Activated CD8-positive, alpha-beta memory T cell treated with anti-CD3 and anti-CD28 coated beads for 1 hour (primary cell): Measurements from ENCODE around the gene ROBO1.

Source experiments
- DNase-seq, 2 donors: peaks; one replicate each; pipeline ENCODE4 v3.0.0-alpha.2; 2020; ENCODE audit warnings: low read depth in 1 of 2; ENCODE audit errors: extremely low read depth in 1 of 2

The ROBO1 gene

DNA sequence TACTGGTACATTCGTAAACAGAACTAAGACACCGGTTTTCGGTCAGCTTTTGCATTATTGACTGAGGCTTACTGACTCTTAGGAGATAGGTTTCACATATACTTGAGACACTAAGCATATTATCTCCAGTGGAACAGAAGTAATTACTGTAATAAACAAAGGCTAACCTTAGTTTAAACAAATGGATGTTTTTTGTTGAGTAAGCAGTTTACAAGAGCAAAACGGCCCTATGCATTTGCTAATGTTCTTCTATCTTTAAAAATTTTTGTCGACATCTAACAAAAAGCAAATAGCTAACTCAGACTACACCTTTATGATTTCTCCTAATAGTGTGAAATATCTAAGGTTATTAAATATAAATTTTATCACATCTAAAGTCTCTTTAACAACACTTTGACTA, 664.5 kb downstream of the ROBO1 start:
- DNase-seq, result no peak

- no peak for DNase-seq
Measured at GRCh38 chr3:79097964-79098660, 669.7 kb downstream of the ROBO1 start.

GRCh38 chr3:79094654-79095053, 673.1 kb downstream of the ROBO1 start:
- no peak for DNase-seq

DNA sequence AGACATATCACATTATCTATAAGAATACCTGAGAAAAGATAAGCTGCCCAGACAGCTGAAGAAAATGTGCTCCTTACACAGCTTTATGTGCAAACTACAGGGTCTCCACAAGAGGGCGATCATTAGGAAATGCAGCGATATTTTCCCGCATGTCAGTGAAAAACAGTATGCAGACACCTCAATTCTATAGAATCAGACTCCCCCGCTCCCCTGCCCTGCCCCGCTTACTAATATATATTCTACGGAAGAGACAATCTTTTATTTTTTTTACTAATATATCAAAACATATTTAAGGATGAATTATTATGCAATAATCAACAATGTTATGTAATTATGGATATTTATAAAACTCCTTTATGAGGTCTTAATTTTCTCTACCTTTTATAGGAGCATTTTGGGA, 681.3 kb downstream of the ROBO1 start:
- no peak for DNase-seq

DNA sequence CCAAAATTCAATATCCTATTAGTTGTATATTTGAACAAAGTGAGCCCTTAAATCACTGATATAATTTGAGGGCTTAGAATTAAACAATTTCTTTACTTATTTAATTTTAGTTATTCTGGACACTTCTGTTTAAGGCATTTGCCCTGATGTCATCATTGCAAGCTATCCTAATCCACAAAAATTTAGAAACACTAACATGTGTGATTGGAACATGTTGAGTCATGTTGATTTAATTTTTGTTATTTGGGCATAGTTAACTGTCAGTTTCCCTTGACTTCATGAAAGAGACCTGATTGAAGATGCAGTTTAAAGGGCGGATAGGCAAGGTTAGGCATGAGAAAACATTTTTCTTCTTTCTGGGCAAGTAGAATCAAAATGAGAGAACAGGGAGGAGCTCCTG, 682.6 kb downstream of the ROBO1 start:
- no peak for DNase-seq

GRCh38 chr3:79081335-79081734, 686.5 kb downstream of the ROBO1 start:
- DNase-seq, result no peak

DNA sequence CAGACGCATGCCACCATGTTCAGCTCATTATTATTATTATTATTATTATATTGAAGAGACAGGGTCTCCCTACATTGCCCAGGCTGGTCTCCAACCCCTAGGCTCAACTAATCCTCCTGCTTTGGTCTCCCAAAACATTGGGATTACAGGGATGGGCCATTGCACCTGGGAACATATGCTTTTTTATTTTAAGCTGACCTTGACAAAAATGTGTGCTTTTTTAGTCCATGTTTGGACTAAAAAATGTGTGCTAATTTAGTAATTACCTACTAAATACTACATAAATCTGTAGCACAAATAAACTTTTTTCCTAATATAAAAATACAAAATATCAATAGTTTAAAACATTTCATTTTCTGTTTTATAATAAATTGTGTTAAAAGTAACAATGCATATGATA, 693.2 kb downstream of the ROBO1 start:
- no peak for DNase-seq

GRCh38 chr3:79067734-79068133, 700.1 kb downstream of the ROBO1 start:
- no peak for DNase-seq

DNA sequence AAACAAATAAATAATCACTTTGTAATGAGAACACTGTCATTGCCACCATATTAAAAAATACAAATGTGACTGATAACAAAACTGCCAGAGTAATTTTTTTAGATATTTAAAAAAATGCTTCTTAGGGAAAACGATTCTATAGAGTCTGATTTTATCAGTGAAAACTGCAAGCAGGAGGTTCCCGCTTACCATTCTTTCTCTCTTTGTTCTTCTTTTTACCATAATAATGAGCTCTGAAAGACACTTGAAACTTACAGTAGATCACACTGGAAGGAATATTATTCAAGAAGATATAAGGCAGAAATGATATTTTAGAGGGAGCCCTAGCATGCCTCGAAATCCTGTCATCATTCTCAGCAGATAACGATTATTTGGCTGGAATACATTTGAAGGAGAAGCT, 701.3 kb downstream of the ROBO1 start:
- DNase-seq, result no peak

DNA sequence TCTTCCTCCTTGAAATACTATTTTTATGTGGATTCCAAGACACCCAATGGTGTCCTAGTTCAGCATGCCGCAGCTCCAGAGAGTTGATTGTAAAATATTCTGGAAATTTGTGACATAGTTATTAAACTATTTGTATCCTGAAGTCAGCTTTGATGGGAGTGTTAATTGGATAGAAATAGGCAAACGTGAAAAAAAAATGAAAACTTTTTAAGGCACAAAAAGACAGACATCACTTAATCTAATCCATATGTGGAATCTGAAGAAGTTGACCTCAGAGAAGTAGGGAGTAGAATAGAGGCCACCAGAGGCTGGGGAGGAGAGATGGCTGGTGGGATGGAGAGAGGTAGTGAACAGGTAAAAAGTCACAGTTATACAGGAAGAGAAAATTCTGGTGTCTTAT, 704.2 kb downstream of the ROBO1 start:
- no peak for DNase-seq

GRCh38 chr3:79057756-79058155, 710.0 kb downstream of the ROBO1 start:
- DNase-seq, result no peak

DNA sequence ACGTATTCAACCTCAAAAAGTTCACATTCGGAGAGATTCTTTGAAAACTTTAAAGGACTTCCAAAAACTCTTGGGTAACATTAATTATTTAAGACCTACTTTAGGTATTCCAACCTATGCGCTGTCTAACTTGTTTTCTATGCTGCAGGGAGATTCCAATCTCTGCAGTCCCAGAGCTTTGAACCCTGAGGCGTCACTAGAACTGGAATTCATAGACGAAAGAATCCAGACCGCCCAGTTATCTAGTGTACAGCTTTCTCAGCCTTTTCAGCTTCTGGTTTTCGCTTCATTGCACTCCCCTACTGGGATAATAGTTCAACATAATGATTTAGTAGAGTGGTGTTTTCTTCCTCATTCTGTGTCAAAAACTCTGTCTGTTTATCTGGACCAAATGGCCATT, 711.3 kb downstream of the ROBO1 start:
- DNase-seq, result no peak

DNA sequence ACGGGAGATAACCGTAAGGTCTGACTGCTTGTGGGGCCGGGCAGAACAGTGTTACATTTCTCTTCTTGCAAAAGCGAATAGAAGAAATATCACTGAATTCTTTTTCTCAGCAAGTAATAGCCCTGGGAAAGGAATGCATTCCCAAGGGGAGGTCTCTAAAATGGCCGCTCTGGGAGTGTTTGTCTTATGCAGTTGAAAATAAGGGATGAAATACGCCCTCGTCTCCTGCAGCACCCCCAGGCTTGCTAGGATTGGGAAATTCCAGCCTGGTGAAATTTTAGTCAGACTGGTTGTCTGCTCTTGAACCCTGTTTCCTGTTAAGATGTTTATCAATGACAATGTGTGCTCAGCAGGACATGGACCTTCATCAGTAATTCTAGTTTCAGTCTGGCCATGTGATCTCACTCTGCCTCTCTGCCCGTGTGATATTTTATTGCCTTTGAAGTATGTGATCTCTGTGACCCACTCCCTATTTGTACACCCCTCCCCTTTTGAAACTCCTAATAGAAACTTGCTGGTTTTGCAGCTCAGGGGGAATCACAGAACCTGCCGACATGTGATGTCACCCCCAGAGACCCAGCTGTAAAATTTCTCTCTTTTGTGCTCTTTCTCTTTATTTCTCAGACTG, 715.6 kb downstream of the ROBO1 start:
- no peak for DNase-seq

DNA sequence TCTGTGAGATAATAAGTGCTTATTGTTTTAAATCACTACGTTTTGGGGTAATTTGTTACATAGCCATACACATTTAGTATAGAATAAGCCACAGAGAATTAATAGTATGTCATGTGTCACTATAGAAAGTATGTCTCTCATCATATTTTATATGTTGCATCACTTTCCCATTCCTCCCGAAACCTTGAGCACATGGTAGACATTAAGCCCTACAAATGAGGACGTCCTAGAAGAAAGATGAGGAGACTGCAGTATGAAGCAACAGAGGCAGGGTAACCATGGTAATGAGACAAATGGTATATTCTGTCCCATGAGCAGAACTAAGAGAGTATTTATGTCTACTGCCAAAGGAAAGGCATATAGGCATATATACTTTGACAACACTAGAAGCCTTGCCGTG, 720.2 kb downstream of the ROBO1 start:
- DNase-seq, result no peak

GRCh38 chr3:79041621-79042020, 726.2 kb downstream of the ROBO1 start:
- DNase-seq, result no peak

DNA sequence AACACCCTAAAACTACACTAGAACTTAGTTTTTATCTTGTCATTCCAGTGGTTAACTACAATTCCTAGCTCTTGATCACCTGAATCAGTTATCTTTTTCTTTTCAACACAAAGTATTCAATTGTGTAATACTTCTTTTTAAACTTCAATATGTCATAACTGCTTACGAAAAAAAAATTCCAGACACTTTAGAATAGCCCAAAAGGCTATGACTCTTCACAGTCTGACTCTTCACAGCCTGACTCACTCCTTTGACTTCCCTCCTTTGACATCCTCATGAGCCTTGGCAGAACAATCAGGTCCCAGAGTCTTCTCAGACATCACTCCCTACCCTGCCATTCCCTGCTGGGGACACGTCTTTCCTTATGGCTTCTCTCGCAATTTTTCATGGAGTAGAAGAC, 727.1 kb downstream of the ROBO1 start:
- DNase-seq, result no peak

GRCh38 chr3:79040091-79040490, 727.7 kb downstream of the ROBO1 start:
- DNase-seq, result no peak

- DNase-seq, result no peak
Measured at GRCh38 chr3:79039192-79039591, 728.6 kb downstream of the ROBO1 start.

- no peak for DNase-seq
Measured at GRCh38 chr3:79038636-79039035, 729.2 kb downstream of the ROBO1 start.

DNA sequence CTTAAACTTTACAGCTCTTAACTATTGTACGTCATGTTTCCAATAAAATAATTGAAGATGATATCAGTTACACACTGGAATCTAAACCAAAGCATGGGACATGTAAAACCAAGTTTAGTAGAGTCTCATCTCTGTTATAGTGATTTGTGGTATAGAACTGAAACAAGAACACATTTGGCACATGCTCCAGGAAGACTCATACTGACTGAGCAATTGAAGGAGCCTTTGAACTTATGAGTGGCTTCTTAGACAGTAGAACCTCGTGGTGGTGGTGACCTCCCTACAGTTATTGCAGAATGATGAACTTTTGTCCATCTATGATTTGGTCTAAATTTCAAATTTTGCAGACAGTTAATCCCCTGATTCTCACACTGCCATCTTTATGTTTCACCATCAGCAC, 729.7 kb downstream of the ROBO1 start:
- no peak for DNase-seq

DNA sequence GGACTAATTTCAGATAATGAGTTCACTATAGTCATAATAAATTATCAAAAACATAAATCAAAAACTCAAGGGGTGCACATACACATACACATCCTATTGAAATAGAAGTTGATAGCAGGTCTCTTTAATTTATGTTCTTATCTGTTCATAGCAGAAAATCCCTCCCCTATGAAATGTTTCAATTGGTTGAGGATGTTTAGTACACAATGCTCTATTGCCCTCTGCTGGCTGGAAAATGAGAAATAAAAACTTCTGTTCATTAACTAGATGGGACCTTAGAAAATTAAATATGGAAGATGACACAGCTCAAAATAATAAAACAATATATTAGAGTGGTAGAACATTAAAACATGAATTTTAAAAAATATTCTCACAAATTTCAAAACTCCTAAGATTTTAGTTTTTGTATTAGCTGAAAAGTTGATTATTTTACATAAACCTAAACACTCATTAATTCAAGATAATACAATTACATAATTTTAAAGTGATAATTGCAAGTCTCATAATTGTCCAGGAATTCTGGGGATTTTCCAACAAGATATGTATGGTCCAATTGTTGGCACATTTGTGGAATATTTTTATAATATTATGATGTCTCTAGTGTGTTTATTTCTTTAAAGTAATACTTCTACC, 735.0 kb downstream of the ROBO1 start:
- no peak for DNase-seq

DNA sequence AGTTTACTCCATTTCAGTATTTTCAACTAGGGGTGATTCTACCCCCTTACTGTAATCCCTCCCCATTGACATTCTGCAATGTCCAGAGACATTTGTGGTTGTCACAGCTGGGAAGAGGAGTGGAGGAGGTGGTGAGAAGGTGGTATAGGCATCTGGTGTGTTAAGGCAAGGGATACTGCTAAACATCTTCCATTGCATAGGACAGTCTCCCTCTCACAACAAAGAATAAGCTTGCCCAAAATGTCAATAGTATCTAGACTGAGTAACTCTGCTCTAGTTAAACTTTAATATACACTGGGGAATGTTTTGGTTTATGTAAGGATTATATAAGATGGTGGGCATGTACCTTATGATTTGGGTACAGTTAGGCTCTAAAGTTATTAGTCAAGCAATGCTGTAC, 737.6 kb downstream of the ROBO1 start:
- no peak for DNase-seq
